Suprapubic skin (tissue), 4 donors: ENCODE measurements around the gene FBN1. TPM values are rescaled to one million over a fixed set of nuclear protein-coding genes. Genes with fewer than 3 reads are reported as not detected.

Experiments used
- DNase-seq, 2 donors: peaks; one replicate each; pipeline ENCODE4 v3.0.0-alpha.2; 2019; ENCODE audit warnings: low spot score in 2 of 2
- H3K27ac ChIP-seq: fragments of 200-600 bp; sonication (generic); one replicate; pipeline ENCODE4 v1.5.1; 2019
- H3K27me3 ChIP-seq: fragments of 200-600 bp; sonication (generic); one replicate; pipeline ENCODE4 v1.5.1; 2019
- H3K36me3 ChIP-seq: fragments of 200-600 bp; sonication (generic); one replicate; pipeline ENCODE4 v1.5.1; 2019
- H3K4me1 ChIP-seq: fragments of 200-600 bp; sonication (generic); one replicate; pipeline ENCODE4 v1.5.1; 2019
- H3K4me3 ChIP-seq: fragments of 200-600 bp; sonication (generic); one replicate; pipeline ENCODE4 v1.5.1; 2019; ENCODE audit warnings: mild to moderate bottlenecking
- H3K9me3 ChIP-seq: fragments of 200-600 bp; sonication (generic); one replicate; pipeline ENCODE4 v1.5.1; 2019
- EP300 ChIP-seq: sonication (generic); formaldehyde crosslinking; IDR thresholded peaks from one replicate; pipeline ENCODE4 v1.6.1; 2017; ENCODE audit warnings: antibody characterized with exemption
- POLR2A ChIP-seq, 2 donors: fragments of 450-650 bp; IDR thresholded peaks; one replicate each; pipeline ENCODE4 v1.6.1; 2017; ENCODE audit warnings: antibody characterized with exemption in 2 of 2, mild to moderate bottlenecking in 2 of 2, moderate library complexity in 2 of 2
- POLR2AphosphoS5 ChIP-seq, 3 donors: sonication (generic); formaldehyde crosslinking; IDR thresholded peaks; one replicate each; pipeline ENCODE4 v1.6.1; 2017; ENCODE audit warnings: antibody characterized with exemption in 3 of 3
- WGBS: methylation state at CpG from one replicate; pipeline ENCODE4 v1.1.5; 2018; 5-methylcytosine and 5-hydroxymethylcytosine counted together
- total RNA-seq, 4 donors: library from RNA; depleted of rRNA; stranded (reverse); fragments of >200 nt; gene quantifications; one replicate each; pipeline ENCODE4 v1.1.0, GENCODE V29; 2016
- TF ChIP-seq, protein P1 (sequence below), 2 donors: fragments of 200-600 bp in 1 of 2; fragments of 450-650 bp in 1 of 2; sonication (generic) in 1 of 2; IDR thresholded peaks; one replicate each; pipeline ENCODE4 v1.5.1; 2016 to 2019; ENCODE audit warnings: antibody characterized with exemption in 2 of 2, mild to moderate bottlenecking in 1 of 2, moderate library complexity in 1 of 2

FBN1 gene
- total RNA-seq, 4 donors from 2014 or later, result 12.6 to 24.6 (median 21.0) TPM

DNA sequence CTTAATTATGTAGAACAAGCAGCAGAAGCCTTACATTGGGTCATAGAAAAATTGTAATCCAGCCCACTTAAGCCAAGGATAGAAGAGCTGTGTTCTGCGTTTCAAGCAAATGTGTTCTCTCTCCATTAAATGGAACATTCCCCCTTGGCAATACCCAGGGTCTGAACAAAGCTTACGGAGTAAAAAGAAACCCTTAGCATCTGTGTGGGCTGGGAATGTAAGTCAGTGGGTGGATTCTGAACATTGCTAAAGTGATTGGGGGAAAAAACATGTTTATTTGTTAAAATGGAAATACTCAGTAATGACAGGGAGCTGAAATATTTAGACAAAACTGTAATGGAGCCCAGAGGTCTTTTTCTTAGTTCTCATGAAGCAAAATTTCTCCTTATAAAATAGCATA is 166.9 kb downstream of the FBN1 start:
- Histone ChIP-seq H3K4me1 (no peaks in the 10 kb centered on the region), H3K4me3 (no peak overlapping the region), H3K27me3 (no peaks in the 10 kb centered on the region), H3K9me3 (no peaks in the 10 kb centered on the region), H3K27ac (peak overlapping the region; percentile 16), H3K36me3 (peaks cover 11% of the 10 kb centered on the region)
- 61% methylated on average over 2 of the region's 2 CpGs for WGBS
- DNase-seq, result no peak
- TF ChIP-seq POLR2A (IDR thresholded peaks at IDR 0.05) (no peak), EP300 (no peak), POLR2AphosphoS5 (IDR thresholded peaks at IDR 0.05) (no peak)
- TF ChIP-seq, protein P1, sequence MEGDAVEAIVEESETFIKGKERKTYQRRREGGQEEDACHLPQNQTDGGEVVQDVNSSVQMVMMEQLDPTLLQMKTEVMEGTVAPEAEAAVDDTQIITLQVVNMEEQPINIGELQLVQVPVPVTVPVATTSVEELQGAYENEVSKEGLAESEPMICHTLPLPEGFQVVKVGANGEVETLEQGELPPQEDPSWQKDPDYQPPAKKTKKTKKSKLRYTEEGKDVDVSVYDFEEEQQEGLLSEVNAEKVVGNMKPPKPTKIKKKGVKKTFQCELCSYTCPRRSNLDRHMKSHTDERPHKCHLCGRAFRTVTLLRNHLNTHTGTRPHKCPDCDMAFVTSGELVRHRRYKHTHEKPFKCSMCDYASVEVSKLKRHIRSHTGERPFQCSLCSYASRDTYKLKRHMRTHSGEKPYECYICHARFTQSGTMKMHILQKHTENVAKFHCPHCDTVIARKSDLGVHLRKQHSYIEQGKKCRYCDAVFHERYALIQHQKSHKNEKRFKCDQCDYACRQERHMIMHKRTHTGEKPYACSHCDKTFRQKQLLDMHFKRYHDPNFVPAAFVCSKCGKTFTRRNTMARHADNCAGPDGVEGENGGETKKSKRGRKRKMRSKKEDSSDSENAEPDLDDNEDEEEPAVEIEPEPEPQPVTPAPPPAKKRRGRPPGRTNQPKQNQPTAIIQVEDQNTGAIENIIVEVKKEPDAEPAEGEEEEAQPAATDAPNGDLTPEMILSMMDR (IDR thresholded peaks at IDR 0.05), result no peak

DNA sequence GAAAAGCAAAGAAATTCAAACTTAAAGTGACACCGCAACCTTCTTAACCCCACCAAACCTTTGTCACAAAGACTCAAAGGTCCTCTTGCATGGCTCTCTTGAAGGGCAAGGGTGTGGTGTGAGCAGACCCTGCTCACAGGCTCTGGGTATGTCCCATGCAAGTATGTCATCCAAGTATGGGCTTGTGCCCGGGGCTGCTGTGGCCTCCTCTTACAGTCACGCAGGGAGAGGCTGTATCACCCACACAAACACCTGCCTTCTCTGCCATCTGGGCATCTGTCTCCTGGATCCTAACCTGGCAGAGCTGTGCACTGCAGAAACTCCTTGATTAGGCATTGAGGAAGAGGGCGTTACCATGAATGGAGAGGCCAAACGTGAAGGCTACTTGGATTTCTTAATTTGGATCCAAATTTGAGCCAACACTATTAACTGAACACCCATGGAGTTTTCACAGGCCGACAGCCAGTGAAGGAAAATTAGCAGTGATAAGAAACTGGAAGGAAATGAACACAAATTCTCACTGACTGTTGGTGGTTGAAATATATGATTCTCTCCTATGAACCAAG is 167.6 kb downstream of the FBN1 start:
- H3K36me3 ChIP-seq, result peaks cover 11% of the 10 kb centered on the region
- 70% methylated on average over 4 of the region's 6 CpGs for WGBS
- no peaks in the 10 kb centered on the region for H3K9me3 ChIP-seq
- no peak for DNase-seq
- peak overlapping the region; percentile 16 for H3K27ac ChIP-seq
- TF ChIP-seq EP300 (no peak), POLR2AphosphoS5 (IDR thresholded peaks at IDR 0.05) (no peak), POLR2A (IDR thresholded peaks at IDR 0.05) (no peak)
- TF ChIP-seq, protein P1 (IDR thresholded peaks at IDR 0.05), result no peak
- H3K27me3 ChIP-seq, result no peaks in the 10 kb centered on the region
- H3K4me1 ChIP-seq, result no peaks in the 10 kb centered on the region
- no peak overlapping the region for H3K4me3 ChIP-seq

DNA sequence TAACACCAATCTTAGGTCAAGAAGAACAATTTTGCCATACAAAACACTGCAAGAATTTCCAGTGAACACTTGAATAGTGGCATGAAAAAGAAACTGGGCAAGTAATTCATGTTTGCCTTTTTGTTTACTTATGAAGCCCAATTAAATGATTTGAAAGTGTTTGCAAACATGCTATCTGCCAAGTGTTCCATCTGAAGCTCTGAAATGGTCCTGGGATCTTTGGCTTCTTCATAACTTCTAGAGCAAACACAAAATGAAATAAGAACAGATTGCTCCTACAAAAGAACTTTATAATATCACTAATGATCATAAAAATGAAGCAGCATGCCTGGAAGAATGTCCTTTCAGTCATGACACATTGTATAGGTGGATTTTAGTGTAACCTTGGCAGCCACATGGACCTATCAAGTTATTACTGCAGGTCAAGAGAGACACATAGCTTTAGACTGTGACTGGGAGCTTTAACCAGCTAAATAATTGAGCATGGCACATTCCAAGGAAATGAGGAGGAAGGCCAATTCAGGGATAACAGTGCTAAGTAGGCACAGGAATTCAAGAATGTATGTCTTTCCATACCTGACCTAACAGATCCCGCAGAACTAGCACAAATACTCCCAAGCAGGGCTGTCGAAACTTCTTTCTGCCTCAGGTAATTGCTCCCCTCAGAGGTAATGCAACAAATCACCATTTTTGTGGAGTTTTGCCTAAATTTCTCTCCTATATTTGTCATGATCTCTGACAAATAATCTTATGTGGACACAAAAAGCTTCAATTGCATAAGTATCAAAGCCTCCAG is 169.7 kb downstream of the FBN1 start:
- TF ChIP-seq POLR2A (IDR thresholded peaks at IDR 0.05), result no peak
- TF ChIP-seq EP300, result no peak
- TF ChIP-seq, protein P1 (IDR thresholded peaks at IDR 0.05), result no peak
- no peak for TF ChIP-seq POLR2AphosphoS5 (IDR thresholded peaks at IDR 0.05)
- H3K27ac ChIP-seq, result no peak overlapping the region
- no peak for DNase-seq
- H3K4me3 ChIP-seq, result no peak overlapping the region
- no peaks in the 10 kb centered on the region for H3K4me1 ChIP-seq
- H3K9me3 ChIP-seq, result no peaks in the 10 kb centered on the region
- H3K27me3 ChIP-seq, result no peaks in the 10 kb centered on the region
- peaks cover 15% of the 10 kb centered on the region for H3K36me3 ChIP-seq
- WGBS, result 77% methylated on average over 2 of the region's 2 CpGs

DNA sequence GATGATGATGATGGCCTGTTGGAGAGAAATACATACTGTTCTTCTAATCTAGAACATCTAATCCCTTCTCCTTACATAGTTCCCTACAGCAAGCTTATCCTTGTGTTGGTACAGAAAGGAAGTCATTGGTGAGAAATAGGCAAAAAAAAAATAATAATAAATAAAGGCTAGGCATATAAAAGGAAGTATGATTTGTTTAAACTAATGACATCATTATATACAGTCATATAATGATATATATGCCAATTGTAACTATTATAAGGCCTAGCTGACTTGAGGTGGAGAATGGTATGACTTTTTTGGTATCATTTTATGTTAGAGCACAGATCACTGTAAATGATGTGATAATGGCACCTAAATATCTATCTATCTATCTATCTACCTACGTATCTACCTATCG is 171.8 kb downstream of the FBN1 start:
- WGBS, result 85% methylated on average over 2 of the region's 2 CpGs
- Histone ChIP-seq H3K27me3 (no peaks in the 10 kb centered on the region), H3K27ac (no peak overlapping the region), H3K4me1 (no peaks in the 10 kb centered on the region), H3K9me3 (no peaks in the 10 kb centered on the region), H3K4me3 (no peak overlapping the region), H3K36me3 (peaks cover 26% of the 10 kb centered on the region)
- no peak for DNase-seq
- TF ChIP-seq EP300, result no peak
- TF ChIP-seq POLR2AphosphoS5 (IDR thresholded peaks at IDR 0.05), result no peak
- TF ChIP-seq, protein P1 (IDR thresholded peaks at IDR 0.05), result no peak
- TF ChIP-seq POLR2A (IDR thresholded peaks at IDR 0.05), result no peak

DNA sequence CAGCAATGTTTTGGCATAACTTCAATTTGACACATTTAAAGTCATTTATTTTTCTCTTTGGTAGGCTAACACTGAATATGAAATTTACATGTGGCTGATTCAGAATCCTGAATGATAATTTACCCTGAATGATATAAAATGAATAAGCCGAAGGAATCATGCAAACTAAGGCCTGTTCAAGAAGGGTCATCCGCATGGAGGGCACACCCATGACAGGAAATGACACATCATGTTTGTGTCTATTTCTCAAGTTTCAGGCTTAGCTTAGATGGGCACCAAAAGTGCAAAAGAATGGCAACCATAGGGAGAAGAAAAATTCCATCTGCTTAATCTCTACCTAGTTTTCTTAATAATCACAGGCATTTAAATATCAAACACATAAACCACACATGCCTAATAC is 172.8 kb downstream of the FBN1 start:
- WGBS, result 72% methylated on average over 2 of the region's 2 CpGs
- no peak overlapping the region for H3K4me3 ChIP-seq
- DNase-seq, result no peak
- no peaks in the 10 kb centered on the region for H3K4me1 ChIP-seq
- no peaks in the 10 kb centered on the region for H3K27me3 ChIP-seq
- H3K36me3 ChIP-seq, result peaks cover 30% of the 10 kb centered on the region
- TF ChIP-seq EP300 (no peak), POLR2AphosphoS5 (IDR thresholded peaks at IDR 0.05) (no peak), POLR2A (IDR thresholded peaks at IDR 0.05) (no peak)
- TF ChIP-seq, protein P1 (IDR thresholded peaks at IDR 0.05), result no peak
- no peaks in the 10 kb centered on the region for H3K9me3 ChIP-seq
- H3K27ac ChIP-seq, result no peak overlapping the region
